ENCODE data around the gene CARS1. TPM values are rescaled to one million over a fixed set of nuclear protein-coding genes. Genes with fewer than 3 reads are reported as not detected.

CARS1 gene
- total RNA-seq, 3 donors from 2014 or later = 40.9 to 61.0 (median 43.3) TPM

- Histone ChIP-seq H3K4me1 (ENCODE audit: low read depth) (peaks cover 38% of the 10 kb centered on the region), H3K4me3 (no peak overlapping the region)
Observed at GRCh38 chr11:2987881-2988861, 69.1 kb downstream of the CARS1 start.

GRCh38 chr11:2983908-2984307 is 73.3 kb downstream of the CARS1 start:
- TF ChIP-seq CTCF (IDR thresholded peaks at IDR 0.05) = no peak
- Histone ChIP-seq H3K36me3 (ENCODE audit: low read depth) (no peaks in the 10 kb centered on the region), H3K4me1 (ENCODE audit: low read depth) (peaks cover 22% of the 10 kb centered on the region), H3K4me3 (no peak overlapping the region), H3K9me3 (no peaks in the 10 kb centered on the region)
- intact Hi-C loops (cut with DNase I, micrococcal nuclease) = no loop called here
- ATAC-seq = no peak
- DNase-seq = no peak

More at GRCh38 chr11:2987881-2988861, 69.1 kb downstream of the CARS1 start:
- TF ChIP-seq CTCF (IDR thresholded peaks at IDR 0.05) = no peak
- Histone ChIP-seq H3K36me3 (ENCODE audit: low read depth) (no peaks in the 10 kb centered on the region), H3K9me3 (no peaks in the 10 kb centered on the region)
- intact Hi-C loops (cut with DNase I, micrococcal nuclease) = no loop called here
- ATAC-seq (no peak), DNase-seq (no peak)

- H3K4me1 ChIP-seq (ENCODE audit: low read depth) = peaks cover 6% of the 10 kb centered on the region
- DNase-seq (no peak), ATAC-seq (no peak)
Observed at GRCh38 chr11:2982214-2982613, 75.0 kb downstream of the CARS1 start.

GRCh38 chr11:2981130-2981529 is 76.1 kb downstream of the CARS1 start:
- Histone ChIP-seq H3K36me3 (ENCODE audit: low read depth) (no peaks in the 10 kb centered on the region), H3K9me3 (no peaks in the 10 kb centered on the region), H3K4me3 (no peak overlapping the region), H3K4me1 (ENCODE audit: low read depth) (peaks cover 6% of the 10 kb centered on the region)
- ATAC-seq (no peak), DNase-seq (no peak)
- intact Hi-C loops (cut with DNase I, micrococcal nuclease) = no loop called here
- no peak for TF ChIP-seq CTCF (IDR thresholded peaks at IDR 0.05)

More at GRCh38 chr11:2982214-2982613, 75.0 kb downstream of the CARS1 start:
- no peak for TF ChIP-seq CTCF (IDR thresholded peaks at IDR 0.05)
- Histone ChIP-seq H3K36me3 (ENCODE audit: low read depth) (no peaks in the 10 kb centered on the region), H3K4me3 (no peak overlapping the region), H3K9me3 (no peaks in the 10 kb centered on the region)
- intact Hi-C loops (cut with DNase I, micrococcal nuclease) = no loop called here

GRCh38 chr11:2980168-2980840 is 76.9 kb downstream of the CARS1 start:
- no peaks in the 10 kb centered on the region for H3K36me3 ChIP-seq (ENCODE audit: low read depth)
- TF ChIP-seq CTCF (IDR thresholded peaks at IDR 0.05) = no peak
- no peak overlapping the region for H3K4me3 ChIP-seq
- no peaks in the 10 kb centered on the region for H3K9me3 ChIP-seq
- intact Hi-C loops (cut with DNase I, micrococcal nuclease) = no loop called here
- no peak for ATAC-seq
- H3K4me1 ChIP-seq (ENCODE audit: low read depth) = peaks cover 6% of the 10 kb centered on the region
- no peak for DNase-seq

All from mucosa of descending colon (tissue), 3 donors.